ENCODE data around the gene RXRA. TPM values are rescaled to one million over a fixed set of nuclear protein-coding genes. Genes with fewer than 3 reads are reported as not detected.

The RXRA gene
- total RNA-seq, 1 experiment from 2014 or later, result 31.6 TPM

GRCh38 chr9:134332841-134333233 is 6.6 kb downstream of the RXRA start:
- H3K4me3 ChIP-seq (ENCODE audit: low read depth in 2 of 2, low read length in 2 of 2), result no peak overlapping the region
- H3K9me3 ChIP-seq (ENCODE audit: control insufficient read depth, insufficient read depth, low read depth, low read length), result no peaks in the 10 kb centered on the region
- TF ChIP-seq CTCF (IDR thresholded peaks at IDR 0.05), result no peak
- TF ChIP-seq SIN3A (IDR thresholded peaks at IDR 0.05; ENCODE audit: borderline replicate concordance, insufficient read depth, low read depth, low read length), result no peak
- no peak for TF ChIP-seq TCF7L2 (IDR thresholded peaks at IDR 0.05; ENCODE audit: low read depth, low read length)
- TF ChIP-seq POLR2AphosphoS5 (IDR thresholded peaks at IDR 0.05; ENCODE audit: low read depth, low read length), result no peak
- TF ChIP-seq REST (IDR thresholded peaks at IDR 0.05; ENCODE audit: insufficient read depth in 1 of 2, low read depth in 2 of 2, low read length in 1 of 2), result no peak
- ChIA-PET POLR2A (no interaction called here), CTCF (no interaction called here)
- in situ Hi-C loops (cut with HindIII; ENCODE audit: low pct_unique_long_range_greater_than_20kb, low sequenced_read_pairs), result no loop called here
- H3K4me1 ChIP-seq (ENCODE audit: control insufficient read depth, insufficient read depth, low read length), result peaks cover 17% of the 10 kb centered on the region
- DNase-seq (ENCODE audit: low read depth, low spot score), result no peak
- no TSS peak for BruUV-seq (replicated peaks)
- H3K27me3 ChIP-seq (ENCODE audit: control insufficient read depth, insufficient read depth, low read length), result no peaks in the 10 kb centered on the region
- ATAC-seq, result no peak
- intact Hi-C loops (cut with micrococcal nuclease; ENCODE audit: unreplicated experiment), result no loop called here
- no peak overlapping the region for H3K27ac ChIP-seq (ENCODE audit: low read length)
- H3K36me3 ChIP-seq (ENCODE audit: control insufficient read depth, insufficient read depth, low read length), result no peaks in the 10 kb centered on the region

- no peak for DNase-seq (ENCODE audit: low read depth, low spot score)
- Histone ChIP-seq H3K9me3 (ENCODE audit: control insufficient read depth, insufficient read depth, low read depth, low read length) (no peaks in the 10 kb centered on the region), H3K36me3 (ENCODE audit: control insufficient read depth, insufficient read depth, low read length) (no peaks in the 10 kb centered on the region), H3K4me3 (ENCODE audit: low read depth in 2 of 2, low read length in 2 of 2) (no peak overlapping the region), H3K27ac (ENCODE audit: low read length) (no peak overlapping the region), H3K4me1 (ENCODE audit: control insufficient read depth, insufficient read depth, low read length) (peaks cover 20% of the 10 kb centered on the region), H3K27me3 (ENCODE audit: control insufficient read depth, insufficient read depth, low read length) (no peaks in the 10 kb centered on the region)
- ATAC-seq, result no peak
- no TSS peak for BruUV-seq (replicated peaks)
- intact Hi-C loops (cut with micrococcal nuclease; ENCODE audit: unreplicated experiment) (no loop called here), in situ Hi-C loops (cut with HindIII; ENCODE audit: low pct_unique_long_range_greater_than_20kb, low sequenced_read_pairs) (no loop called here)
- ChIA-PET CTCF (no interaction called here), POLR2A (no interaction called here)
- TF ChIP-seq CTCF (IDR thresholded peaks at IDR 0.05) (no peak), REST (IDR thresholded peaks at IDR 0.05; ENCODE audit: insufficient read depth in 1 of 2, low read depth in 2 of 2, low read length in 1 of 2) (no peak), SIN3A (IDR thresholded peaks at IDR 0.05; ENCODE audit: borderline replicate concordance, insufficient read depth, low read depth, low read length) (no peak)
Observed at GRCh38 chr9:134333234-134333873, 7.1 kb downstream of the RXRA start.

Data from Panc1 (cell line).